HL-60/S4 treated with phorbol 12-myristate 13-acetate at 8.2 ng/mL for 4 days and 3 days (cell line): ENCODE results near the gene SLC4A3.
"Not testable (repeated sequence)": the region's sequence is repeated elsewhere in the genome, so short reads cannot be mapped to it uniquely, and the experiment has no call there.

Source experiments
- in situ Hi-C: fragments of 300-500 bp; cut with MboI; formaldehyde crosslinking; loops from 2 replicates; pipeline ENCODE4 v1.15.0; 2022; ENCODE audit warnings: low sequenced_read_pairs

Gene SLC4A3

DNA sequence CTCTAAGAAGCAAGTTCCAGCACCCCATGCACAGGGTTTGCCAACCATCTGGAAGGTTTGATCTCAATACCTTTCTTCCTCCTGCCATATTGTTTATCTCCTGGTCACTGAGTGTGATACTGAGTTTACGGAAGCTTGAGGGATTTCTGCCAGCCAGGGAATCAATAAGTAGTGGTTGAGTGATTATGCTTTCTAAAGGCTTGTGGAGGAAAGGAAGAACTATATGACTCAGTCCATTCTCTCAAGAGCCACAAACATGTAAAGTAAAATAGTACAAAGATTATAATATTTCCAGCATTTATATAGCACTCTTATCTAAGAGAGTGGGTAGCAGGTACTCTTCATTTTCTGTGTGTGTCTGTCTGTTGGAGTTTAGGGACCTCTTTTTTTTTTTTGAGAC is 49.2 kb downstream of the SLC4A3 start:
- in situ Hi-C loops = no loop called here

GRCh38 chr2:219679041-219679440 is 51.6 kb downstream of the SLC4A3 start:
- in situ Hi-C loops = no loop called here

GRCh38 chr2:219679571-219679970 is 52.1 kb downstream of the SLC4A3 start:
- in situ Hi-C loops = no loop called here

DNA sequence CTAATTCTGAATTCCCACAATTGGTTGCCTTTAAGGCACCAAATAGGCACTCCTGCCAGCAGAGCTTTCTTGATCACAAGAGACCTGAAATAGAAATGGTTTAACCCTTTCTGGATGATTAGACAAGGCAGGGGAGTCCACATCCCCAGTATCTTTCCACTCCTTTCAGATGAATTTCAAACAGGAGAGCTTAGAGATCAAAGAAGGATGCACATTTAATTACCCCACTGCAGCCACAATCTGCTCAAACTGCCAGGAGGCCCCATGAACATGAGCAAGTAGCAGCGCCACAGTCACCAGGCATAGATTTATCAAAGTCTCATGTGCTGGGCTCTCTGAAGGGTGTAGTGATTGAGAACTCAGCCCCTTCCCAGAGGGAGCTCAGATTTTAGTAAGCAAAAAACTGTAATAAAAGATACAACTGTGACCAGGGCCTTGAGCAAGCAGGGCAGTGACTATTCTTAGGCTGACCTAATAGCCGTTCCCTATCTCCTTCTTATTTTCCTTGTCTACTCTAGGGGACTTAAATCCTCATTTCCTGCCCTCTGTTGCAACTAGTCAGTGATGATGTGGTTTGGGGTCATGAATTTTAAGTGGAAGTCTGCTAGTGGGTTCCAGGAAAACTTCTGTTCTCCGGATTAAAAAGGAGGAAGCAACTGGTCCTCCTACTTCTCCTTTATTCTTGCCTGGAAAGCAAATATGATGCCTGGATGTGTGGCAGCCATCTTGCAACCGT is 53.7 kb downstream of the SLC4A3 start:
- in situ Hi-C loops = no loop called here

GRCh38 chr2:219681694-219682300 is 54.4 kb downstream of the SLC4A3 start:
- in situ Hi-C loops = no loop called here

DNA sequence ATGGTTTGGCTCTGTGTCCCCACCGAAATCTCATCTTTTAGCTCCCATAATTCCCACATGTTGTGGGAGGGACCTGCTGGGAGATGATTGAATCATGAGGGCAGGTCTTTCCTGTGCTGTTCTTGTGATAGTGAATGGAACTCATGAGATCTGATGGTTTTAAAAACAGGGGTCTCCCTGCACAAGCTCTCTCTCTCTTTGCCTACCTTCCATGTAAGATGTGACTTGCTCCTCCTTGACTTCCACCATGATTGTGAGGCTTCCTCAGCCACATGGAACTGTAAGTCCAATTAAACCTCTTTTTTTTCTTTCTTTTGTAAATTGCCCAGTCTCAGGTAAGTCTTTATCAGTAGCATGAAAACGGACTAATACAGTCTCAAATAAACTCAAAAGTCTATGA is 56.0 kb downstream of the SLC4A3 start:
- in situ Hi-C loops = not testable (repeated sequence)

DNA sequence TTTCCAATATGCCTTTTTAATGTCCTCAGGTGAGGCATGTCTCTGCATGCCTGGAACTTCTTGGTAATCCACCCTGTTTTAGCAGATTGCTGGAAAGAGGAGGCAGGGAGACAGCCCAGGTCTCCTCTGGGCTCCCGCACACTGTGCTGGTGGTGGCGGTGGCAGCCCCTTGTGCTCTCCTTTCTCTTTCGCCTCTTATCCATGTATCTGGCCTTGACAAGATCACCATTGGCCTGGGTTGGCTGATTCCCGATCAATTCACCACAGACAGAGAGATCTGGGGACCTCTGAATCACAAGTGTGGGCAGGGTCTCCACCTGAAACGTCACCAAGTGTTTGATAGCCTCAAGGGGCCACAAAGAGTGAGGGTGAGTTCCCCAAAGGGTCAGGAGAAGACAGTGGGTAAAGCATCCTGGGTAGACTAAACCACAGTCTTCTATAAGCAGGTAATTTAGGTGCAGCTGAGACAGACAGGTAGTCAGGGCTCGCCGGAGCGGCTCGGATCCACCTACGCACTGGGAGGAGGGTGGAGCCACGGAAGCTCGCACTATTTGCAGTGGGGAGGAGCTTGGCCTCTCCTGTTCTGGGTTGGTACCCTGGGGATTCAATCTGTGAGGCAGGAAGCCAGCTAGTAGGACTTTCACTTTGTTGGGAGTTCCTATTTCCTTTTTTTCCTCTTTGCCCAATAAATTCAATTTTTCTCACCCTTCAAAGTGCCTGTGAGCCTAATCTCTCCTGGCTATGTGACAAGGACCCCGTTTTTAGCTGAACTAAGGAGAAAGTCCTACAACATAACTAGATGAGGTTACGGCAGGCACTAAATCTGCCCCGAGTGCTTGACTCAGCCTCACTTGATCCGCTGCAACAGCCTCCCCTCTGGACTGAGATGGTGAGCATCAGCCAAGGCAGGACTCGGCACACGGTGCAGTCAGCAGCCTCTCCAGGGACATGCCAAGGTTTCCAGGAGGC is 57.6 kb downstream of the SLC4A3 start:
- in situ Hi-C loops = no loop called here

GRCh38 chr2:219687272-219687671 is 59.8 kb downstream of the SLC4A3 start:
- in situ Hi-C loops = no loop called here

DNA sequence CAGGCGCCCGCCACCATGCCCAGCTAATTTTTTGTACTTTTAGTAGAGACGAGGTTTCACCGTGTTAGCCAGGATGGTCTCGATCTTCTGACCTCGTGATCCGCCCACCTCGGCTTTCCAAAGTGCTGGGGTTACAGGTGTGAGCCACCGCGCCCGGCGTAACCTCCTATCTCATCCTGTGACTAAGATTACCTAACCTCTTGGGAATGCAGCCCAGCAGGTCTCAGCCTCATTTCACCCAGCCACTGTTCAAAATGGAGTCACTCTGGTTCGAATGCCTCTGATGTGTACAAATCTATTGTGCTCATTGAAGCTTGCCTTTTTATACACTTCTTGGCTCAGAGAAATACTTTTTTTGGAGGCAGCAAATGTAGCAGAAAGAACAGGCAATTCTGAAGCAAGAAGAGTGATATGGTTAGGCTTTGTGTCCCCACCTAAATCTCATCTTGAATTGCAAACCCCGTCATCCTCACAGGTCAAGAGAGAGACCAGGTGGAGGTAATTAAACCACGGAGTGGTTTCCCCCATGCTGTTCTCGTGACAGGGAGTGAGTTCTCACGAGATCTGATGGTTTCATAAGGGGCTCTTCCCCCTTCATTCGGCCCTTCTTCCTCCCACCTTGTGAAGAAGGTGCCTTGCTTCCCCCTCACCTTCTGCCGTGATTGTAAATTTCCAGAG is 60.6 kb downstream of the SLC4A3 start:
- in situ Hi-C loops = no loop called here

DNA sequence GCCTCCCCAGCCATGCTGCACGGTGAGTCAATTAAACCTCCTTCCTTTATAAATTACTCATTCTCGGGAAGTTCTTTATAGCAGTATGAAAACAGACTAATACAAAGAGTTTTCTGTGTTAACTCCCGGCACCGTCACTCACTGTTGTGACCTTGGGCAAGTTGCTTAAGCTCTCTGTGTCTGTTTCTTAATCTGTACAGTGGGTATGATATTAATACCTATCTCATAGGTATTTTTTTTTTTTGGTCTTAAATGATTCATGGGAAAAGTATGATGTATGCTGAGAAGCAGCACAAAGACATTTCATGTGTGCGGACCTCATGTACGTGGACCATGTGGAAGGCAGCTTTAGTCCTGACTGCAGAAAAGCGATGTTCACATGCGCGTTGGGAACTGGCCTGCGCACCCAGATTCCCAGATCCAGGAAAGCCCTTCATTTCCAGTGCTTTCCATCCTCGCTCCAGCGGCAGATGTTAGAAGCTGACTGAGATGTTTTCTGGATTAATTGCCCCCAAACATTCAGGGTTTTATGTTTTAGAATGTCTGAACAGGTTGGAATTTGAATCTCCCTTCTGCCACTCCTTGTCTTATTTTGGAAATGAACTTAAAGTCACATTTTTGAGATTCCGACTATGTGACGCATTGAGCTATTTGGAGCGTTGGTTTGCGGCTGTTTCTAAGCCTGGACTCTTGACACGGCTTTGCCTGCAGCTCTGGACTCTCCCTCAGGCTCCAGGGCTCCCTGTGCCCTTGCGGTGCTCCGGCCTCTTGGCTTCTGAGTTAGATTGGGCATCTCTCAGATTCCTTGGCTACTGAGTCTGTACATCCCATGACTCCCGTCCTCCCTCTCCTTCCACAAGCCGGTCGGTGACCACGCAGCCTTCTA is 61.4 kb downstream of the SLC4A3 start:
- in situ Hi-C loops = no loop called here

DNA sequence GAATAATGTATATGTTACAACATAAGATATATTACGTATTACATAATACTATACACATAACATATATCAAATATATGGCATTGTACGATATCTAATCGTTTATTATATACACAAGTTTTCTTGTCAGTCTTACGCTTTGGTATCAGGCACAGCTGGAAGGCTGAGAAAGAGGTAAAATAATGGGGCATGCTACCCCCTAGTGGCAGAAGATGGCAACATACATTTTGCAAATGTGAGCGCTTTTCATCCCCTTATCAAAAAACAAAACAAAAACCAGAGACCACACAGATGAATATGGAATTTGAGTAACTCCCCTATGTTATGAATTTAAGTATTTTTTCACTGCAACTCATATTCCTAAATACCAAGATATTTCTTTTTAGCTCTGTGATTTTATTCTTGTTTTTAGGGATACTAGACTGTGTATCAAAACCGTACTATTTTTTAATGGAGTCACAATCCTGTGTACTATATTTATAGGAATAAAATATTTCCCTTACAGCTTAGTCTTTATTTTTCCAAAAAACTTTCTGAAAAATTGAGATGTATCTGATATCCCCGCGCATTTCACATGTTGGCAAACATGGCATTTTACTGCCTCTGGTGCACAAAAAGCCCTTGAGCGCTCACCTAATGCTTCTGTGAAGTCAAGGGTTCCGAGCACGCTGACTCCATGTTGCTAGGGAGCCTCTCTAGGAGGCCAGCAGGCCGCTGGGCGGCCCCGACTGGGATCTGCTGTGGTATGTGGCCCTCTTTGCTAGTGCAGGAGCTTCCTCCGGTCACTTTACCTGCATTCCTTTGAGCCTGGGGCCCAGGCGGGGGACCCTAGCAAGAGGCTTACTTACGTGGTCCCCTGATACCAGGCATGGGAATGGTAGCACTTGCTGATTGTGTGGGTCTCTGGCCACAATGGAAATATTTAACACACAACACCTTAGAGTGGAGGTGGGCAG is 62.5 kb downstream of the SLC4A3 start:
- in situ Hi-C loops = no loop called here

DNA sequence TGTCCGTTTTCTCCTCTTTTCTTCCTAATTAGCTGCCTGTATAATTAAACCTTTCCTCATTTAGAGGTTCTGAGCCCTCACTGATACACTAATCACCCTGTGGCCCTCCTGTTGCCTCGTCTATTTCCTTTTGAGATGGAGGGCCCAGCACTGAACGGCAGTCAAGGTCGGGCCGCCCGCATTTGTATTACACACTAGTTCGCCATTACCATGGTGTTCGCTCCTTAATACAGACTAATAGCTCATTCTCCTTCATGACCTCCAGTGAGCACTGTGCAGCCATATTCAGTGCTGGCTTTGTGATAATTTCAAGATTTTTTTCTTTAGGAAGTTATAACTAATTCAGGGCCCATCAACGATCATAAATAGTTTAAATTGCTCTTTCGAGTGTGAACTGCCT is 64.1 kb downstream of the SLC4A3 start:
- in situ Hi-C loops = no loop called here
